ENCODE data around the gene ANXA3. TPM values are rescaled to one million over a fixed set of nuclear protein-coding genes. Genes with fewer than 3 reads are reported as not detected.
"Not testable (repeated sequence)": the region's sequence is repeated elsewhere in the genome, so short reads cannot be mapped to it uniquely, and the experiment has no call there.

The ANXA3 gene, protein sequence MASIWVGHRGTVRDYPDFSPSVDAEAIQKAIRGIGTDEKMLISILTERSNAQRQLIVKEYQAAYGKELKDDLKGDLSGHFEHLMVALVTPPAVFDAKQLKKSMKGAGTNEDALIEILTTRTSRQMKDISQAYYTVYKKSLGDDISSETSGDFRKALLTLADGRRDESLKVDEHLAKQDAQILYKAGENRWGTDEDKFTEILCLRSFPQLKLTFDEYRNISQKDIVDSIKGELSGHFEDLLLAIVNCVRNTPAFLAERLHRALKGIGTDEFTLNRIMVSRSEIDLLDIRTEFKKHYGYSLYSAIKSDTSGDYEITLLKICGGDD
- 1.7 and 1.9 TPM in 2 replicates for total RNA-seq (ENCODE audit: low replicate concordance)

DNA sequence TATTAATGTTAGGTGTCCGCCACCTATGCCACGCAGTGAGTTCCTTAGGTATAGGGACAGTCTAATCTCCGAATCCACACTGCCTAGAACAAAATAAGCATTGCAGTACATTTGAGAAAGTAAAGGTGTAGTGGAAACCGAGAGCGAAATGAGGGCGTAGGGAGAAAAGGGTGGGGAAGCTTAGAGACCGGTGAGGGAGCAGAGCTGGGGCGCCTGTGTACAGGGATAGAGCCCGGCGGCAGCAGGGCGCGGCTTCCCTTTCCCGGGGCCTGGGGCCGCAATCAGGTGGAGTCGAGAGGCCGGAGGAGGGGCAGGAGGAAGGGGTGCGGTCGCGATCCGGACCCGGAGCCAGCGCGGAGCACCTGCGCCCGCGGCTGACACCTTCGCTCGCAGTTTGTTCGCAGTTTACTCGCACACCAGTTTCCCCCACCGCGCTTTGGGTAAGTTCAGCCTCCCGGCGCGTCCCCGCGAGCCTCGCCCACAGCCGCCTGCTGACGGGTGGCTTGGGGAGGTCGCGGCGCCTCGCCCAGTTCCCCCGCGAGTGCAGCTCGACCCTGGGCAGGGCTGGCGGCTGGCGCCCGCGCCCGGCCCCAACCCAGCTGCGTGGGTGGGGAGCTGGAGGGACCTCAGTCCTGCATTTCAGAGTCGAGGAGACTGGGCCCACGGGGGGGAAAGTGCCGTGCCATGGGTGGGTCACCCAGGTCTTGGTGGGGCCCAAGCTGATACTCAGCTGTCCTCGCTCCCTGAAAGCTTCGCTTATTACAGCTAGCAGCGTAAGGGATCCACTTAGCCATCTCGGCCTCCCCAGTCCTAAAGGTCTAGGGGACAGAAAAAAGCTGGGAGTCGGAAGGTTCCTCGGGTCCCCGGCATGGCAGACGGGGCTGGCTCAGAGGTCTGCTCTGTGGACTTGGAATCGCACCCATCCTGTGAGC is at the start of gene ANXA3:
ANXA3 (plus strand) TSS at position 351 of the 932 bp plus-strand sequence. CDS start 2,704 bp downstream, outside the sequence.
- no peak within 1 kb of the TSS for H3K9ac ChIP-seq
- Mint-ChIP-seq H3K9me3 (peaks cover 3% of the 10 kb centered on the region), H3K27ac (no peak within 1 kb of the TSS), H3K36me3 (no peaks in the 10 kb centered on the region), H3K4me3 (peak within 1 kb of the TSS; percentile 89), H3K27me3 (ENCODE audit: insufficient read depth, low read depth) (peaks cover 15% of the 10 kb centered on the region), H3K4me1 (peaks cover 10% of the 10 kb centered on the region)
- no peak for TF ChIP-seq EZH2phosphoT487 (IDR thresholded peaks at IDR 0.05)
- peak; percentile 59 for TF ChIP-seq EZH2 (IDR thresholded peaks at IDR 0.05)
- peak within 1 kb of the TSS; percentile 91 for H2AFZ ChIP-seq (replicated peaks)
- H3K4me1 ChIP-seq: peaks cover 8% of the 10 kb centered on the region
- H3F3A ChIP-seq (ENCODE audit: low read depth): peaks cover 11% of the 10 kb centered on the region
- no peak within 1 kb of the TSS for H3K27ac ChIP-seq
- no peaks in the 10 kb centered on the region for H3K9me3 ChIP-seq (ENCODE audit: low read depth)
- H3K36me3 ChIP-seq: no peaks in the 10 kb centered on the region
- peak within 1 kb of the TSS; percentile 93 for H3K4me2 ChIP-seq
- H4K20me1 ChIP-seq (ENCODE audit: low read depth): no peaks in the 10 kb centered on the region
- H3K79me2 ChIP-seq (ENCODE audit: low read depth): no peaks in the 10 kb centered on the region
- peaks cover 46% of the 10 kb centered on the region for H3K27me3 ChIP-seq
- DNase-seq (ENCODE audit: low spot score): peak; percentile 58
- peak within 1 kb of the TSS; percentile 66 for H3K4me3 ChIP-seq

DNA sequence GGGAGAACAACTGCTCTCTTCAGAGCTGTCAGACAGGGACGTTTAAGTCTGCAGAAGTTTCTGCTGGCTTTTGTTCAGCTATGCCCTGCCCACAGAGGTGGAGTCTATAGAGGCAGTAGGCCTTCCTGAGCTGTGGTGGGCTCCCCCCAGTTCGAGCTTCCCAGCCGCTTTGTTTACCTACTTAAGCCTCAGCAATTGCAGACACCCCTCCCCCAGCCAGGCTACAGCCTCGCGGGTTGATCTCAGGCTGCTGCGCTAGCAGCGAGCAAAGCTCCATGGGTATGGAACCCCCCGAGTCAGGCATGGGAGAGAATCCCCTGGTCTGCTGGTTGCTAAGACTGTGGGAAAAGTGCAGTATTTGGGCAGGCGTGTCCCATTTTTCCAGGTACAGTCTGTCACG is 45.3 kb upstream of the ANXA3 start:
- peak overlapping the region; percentile 60 for H3K4me2 ChIP-seq
- Mint-ChIP-seq H3K9me3 (peaks cover 12% of the 10 kb centered on the region), H3K36me3 (peaks cover 20% of the 10 kb centered on the region)
- H3K27ac ChIP-seq; H3F3A ChIP-seq (ENCODE audit: low read depth); H3K36me3 ChIP-seq; H3K9me3 ChIP-seq (ENCODE audit: low read depth); H3K27me3 ChIP-seq; H3K4me3 ChIP-seq; H3K27ac Mint-ChIP-seq; H3K4me1 Mint-ChIP-seq; H3K27me3 Mint-ChIP-seq (ENCODE audit: insufficient read depth, low read depth); H3K4me3 Mint-ChIP-seq; H3K79me2 ChIP-seq (ENCODE audit: low read depth); H4K20me1 ChIP-seq (ENCODE audit: low read depth); H3K9ac ChIP-seq: not testable (repeated sequence)
- peaks cover 10% of the 10 kb centered on the region for H3K4me1 ChIP-seq
- H2AFZ ChIP-seq (replicated peaks): peak overlapping the region; percentile 79
- DNase-seq (ENCODE audit: low spot score): peak; percentile 69

DNA sequence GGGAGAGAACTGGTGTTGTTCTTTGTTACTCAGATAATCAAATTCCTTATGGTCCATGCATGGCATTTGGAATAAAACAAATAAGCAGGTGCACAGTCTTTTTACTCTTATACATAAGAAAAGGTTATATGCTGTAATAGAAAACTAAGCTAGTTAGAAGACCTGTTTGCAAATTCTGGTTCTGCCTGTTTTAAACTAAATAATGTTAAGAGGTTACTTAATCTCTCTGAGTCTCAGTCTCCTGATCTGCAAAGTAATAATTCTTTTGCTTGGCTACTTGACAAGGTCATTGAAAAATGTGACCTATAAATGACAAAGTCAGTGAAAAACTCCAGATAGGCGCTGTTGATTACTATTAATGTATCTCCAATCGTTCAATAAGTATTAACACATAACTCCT is 42.5 kb upstream of the ANXA3 start:
- no peaks in the 10 kb centered on the region for H3K36me3 ChIP-seq
- H3K27ac Mint-ChIP-seq: no peak overlapping the region

More for the DNA sequence above, 42.5 kb upstream of the ANXA3 start:
- H3K4me2 ChIP-seq: no peak overlapping the region
- H2AFZ ChIP-seq (replicated peaks): no peak overlapping the region
- H3K27me3 Mint-ChIP-seq (ENCODE audit: insufficient read depth, low read depth): no peaks in the 10 kb centered on the region
- no peaks in the 10 kb centered on the region for H3K27me3 ChIP-seq
- peaks cover 10% of the 10 kb centered on the region for H3K4me1 ChIP-seq
- no peak overlapping the region for H3K4me3 ChIP-seq
- H3K9me3 Mint-ChIP-seq: peaks cover 2% of the 10 kb centered on the region
- H3K4me1 Mint-ChIP-seq: no peaks in the 10 kb centered on the region
- no peak for DNase-seq (ENCODE audit: low spot score)
- no peaks in the 10 kb centered on the region for H3F3A ChIP-seq (ENCODE audit: low read depth)
- H3K79me2 ChIP-seq (ENCODE audit: low read depth): no peaks in the 10 kb centered on the region
- H3K9me3 ChIP-seq (ENCODE audit: low read depth): no peaks in the 10 kb centered on the region
- no peak overlapping the region for H3K4me3 Mint-ChIP-seq
- no peak overlapping the region for H3K27ac ChIP-seq
- TF ChIP-seq CTCF (IDR thresholded peaks at IDR 0.05) (no peak), EZH2phosphoT487 (IDR thresholded peaks at IDR 0.05) (no peak), EZH2 (IDR thresholded peaks at IDR 0.05) (no peak)
- H3K9ac ChIP-seq: no peak overlapping the region
- H3K36me3 Mint-ChIP-seq: peaks cover 13% of the 10 kb centered on the region
- H4K20me1 ChIP-seq (ENCODE audit: low read depth): no peaks in the 10 kb centered on the region
